AG04450 (cell line): ENCODE data around the gene MZT1. TPM values are rescaled to one million over a fixed set of nuclear protein-coding genes. Genes with fewer than 3 reads are reported as not detected.
"Not testable (repeated sequence)": the region's sequence is repeated elsewhere in the genome, so short reads cannot be mapped to it uniquely, and the experiment has no call there.

ENCODE experiments used
- CTCF ChIA-PET: fragments of 300-600, 350-600 bp; formaldehyde crosslinking; extraction: SDS; loops from one replicate; lab custom pipeline; 2022; ENCODE audit warnings: antibody characterized with exemption, inconsistent platforms; lab: Charles Lee
- POLR2A ChIA-PET: fragments of 350-600 bp; formaldehyde crosslinking; extraction: SDS; loops from one replicate; lab custom pipeline; 2021; ENCODE audit warnings: antibody characterized with exemption, inconsistent platforms; lab: Yijun Ruan, JAX
- DNase-seq: peaks from one replicate; pipeline ENCODE4 v3.0.0-alpha.2; 2011; ENCODE audit warnings: low read depth, low spot score
- H3K27ac ChIP-seq: one replicate; pipeline ENCODE4 v1.5.1; 2012; ENCODE audit warnings: low read depth, low read length, control low read depth
- H3K27me3 ChIP-seq: one replicate; pipeline ENCODE4 v1.6.0; 2012; ENCODE audit warnings: low read length; ENCODE audit not compliant: control insufficient read depth, insufficient read depth
- H3K4me3 ChIP-seq: 2 replicates; pipeline ENCODE4 v1.5.1; 2011; ENCODE audit warnings: mild to moderate bottlenecking, low read depth, low read length, control low read depth
- H3K9me3 ChIP-seq: 2 replicates; pipeline ENCODE4 v1.5.1; 2012; ENCODE audit warnings: low read length; ENCODE audit not compliant: control insufficient read depth, insufficient read depth
- polyA plus RNA-seq: library from polyadenylated mRNA; depleted of rRNA; stranded (reverse); fragments of >200 nt; gene quantifications from 2 replicates; pipeline ENCODE4 v1.2.3, GENCODE V29; 2011
- TF ChIP-seq, protein P1 (sequence below): IDR thresholded peaks from 2 replicates; pipeline ENCODE4 v1.5.1; 2011; ENCODE audit warnings: low read depth, low read length, control low read depth, inconsistent platforms

The MZT1 gene
- polyA plus RNA-seq, 1 experiment, result 9.1 TPM

DNA sequence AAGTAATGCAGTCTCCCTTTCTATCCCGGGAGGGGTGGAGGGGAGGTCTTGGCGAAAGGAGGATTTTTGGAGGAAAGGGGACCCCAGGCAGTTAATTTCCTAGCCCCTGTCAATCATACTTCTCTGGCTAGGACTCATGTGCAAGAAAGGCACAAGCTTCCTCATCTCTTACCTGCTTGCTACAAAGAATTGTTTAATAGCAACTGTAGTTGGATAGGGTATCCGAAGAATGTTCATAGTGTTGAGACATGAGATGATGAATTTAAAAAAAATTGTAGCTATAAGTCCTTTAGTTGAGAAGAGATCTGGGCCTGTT lies 819 bp upstream of the MZT1 start:
- TF ChIP-seq, protein P1, sequence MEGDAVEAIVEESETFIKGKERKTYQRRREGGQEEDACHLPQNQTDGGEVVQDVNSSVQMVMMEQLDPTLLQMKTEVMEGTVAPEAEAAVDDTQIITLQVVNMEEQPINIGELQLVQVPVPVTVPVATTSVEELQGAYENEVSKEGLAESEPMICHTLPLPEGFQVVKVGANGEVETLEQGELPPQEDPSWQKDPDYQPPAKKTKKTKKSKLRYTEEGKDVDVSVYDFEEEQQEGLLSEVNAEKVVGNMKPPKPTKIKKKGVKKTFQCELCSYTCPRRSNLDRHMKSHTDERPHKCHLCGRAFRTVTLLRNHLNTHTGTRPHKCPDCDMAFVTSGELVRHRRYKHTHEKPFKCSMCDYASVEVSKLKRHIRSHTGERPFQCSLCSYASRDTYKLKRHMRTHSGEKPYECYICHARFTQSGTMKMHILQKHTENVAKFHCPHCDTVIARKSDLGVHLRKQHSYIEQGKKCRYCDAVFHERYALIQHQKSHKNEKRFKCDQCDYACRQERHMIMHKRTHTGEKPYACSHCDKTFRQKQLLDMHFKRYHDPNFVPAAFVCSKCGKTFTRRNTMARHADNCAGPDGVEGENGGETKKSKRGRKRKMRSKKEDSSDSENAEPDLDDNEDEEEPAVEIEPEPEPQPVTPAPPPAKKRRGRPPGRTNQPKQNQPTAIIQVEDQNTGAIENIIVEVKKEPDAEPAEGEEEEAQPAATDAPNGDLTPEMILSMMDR, result no peak
- peak overlapping the region; percentile 96 for H3K4me3 ChIP-seq
- no peak for DNase-seq
- no peak overlapping the region for H3K27ac ChIP-seq
- POLR2A ChIA-PET, result no interaction called here
- CTCF ChIA-PET, result no interaction called here
- H3K27me3 ChIP-seq, result no peaks in the 10 kb centered on the region
- no peaks in the 10 kb centered on the region for H3K9me3 ChIP-seq

DNA sequence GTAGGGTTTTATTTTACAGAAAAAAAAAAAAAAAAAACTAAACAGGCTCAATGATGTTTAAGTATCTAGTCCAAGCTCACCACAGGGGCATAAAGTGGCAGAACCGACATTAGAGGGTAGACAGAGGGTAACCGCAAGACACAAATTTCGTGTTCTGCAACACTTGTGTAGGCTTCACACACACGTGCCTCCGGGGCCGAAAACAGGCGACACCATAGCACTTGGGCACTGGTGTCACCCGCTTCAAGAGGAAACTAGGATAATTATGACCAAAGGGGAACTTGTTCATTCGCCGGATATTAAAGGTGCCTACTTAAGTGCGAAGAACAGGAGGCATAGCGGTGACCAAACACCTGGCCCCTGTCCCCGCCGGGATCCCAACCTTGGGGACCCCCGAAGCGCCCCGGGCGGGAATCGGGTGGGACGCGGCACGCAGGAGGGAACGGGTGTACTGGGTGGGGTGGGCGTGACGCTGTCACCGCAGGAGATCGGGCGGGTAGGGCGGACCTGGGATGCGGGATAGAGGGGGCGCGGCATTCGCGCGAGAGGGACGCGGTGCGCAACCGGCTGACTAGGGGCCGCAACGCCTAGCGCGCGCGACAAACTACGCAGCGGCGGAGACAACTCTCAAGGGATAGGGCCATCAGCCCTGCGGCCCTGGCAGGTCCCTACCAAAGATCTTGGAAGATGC lies 558 bp downstream of the MZT1 start:
- TF ChIP-seq, protein P1, result no peak
- Histone ChIP-seq H3K27ac (peak overlapping the region; percentile 67), H3K4me3 (peak overlapping the region; percentile 96), H3K9me3 (no peaks in the 10 kb centered on the region), H3K27me3 (no peaks in the 10 kb centered on the region)
- ChIA-PET CTCF (no interaction called here), POLR2A (no interaction called here)
- no peak for DNase-seq

DNA sequence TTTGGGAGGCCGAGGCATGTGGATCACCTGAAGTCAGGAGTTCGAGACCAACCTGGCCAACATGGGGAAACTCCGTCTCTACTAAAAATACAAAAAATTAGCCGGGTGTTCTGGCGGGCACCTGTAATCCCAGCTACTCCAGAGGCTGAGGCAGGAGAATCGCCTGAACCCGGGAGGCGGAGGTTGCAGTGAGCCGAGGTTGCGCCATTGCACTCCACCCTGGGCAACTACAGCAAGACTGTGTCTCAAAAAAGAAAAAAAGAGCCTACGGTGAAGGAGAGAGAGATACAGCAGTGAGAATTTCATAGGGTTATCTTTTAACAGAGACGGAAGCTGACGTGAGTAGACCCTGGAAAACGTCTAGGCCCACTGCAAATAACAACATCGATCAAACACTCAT lies 1.2 kb downstream of the MZT1 start:
- H3K27ac ChIP-seq, DNase-seq, H3K27me3 ChIP-seq, H3K9me3 ChIP-seq, CTCF ChIA-PET, POLR2A ChIA-PET: not testable (repeated sequence)
- H3K4me3 ChIP-seq, result peak overlapping the region; percentile 96; the same call in 1 of the 2 replicates

DNA sequence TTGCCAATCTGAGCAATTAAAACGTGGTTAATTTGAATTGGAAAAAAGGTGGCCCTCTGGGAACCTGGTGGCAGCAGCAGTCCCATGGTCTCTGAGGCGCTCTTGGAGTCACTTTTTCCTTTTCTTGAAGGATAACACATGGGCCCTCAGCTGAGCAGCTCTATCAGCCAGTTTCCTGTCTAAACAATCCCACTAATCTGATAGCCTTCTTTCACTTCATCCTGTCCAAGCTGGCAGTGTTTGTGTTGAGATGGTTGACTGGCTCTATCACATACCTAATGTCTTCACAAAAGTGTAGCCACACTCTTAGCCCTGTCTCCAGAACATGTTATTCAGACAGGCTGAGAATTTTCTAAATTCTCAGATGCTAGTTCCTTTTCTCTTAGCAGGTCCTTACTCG lies 10.7 kb downstream of the MZT1 start:
- no peak for DNase-seq
- CTCF ChIA-PET, result no interaction called here
- H3K4me3 ChIP-seq, result no peak overlapping the region
- no peak overlapping the region for H3K27ac ChIP-seq
- POLR2A ChIA-PET, result no interaction called here
- H3K9me3 ChIP-seq, result peaks cover 2% of the 10 kb centered on the region; the same call in 1 of the 2 replicates
- no peaks in the 10 kb centered on the region for H3K27me3 ChIP-seq
- TF ChIP-seq, protein P1, result no peak

DNA sequence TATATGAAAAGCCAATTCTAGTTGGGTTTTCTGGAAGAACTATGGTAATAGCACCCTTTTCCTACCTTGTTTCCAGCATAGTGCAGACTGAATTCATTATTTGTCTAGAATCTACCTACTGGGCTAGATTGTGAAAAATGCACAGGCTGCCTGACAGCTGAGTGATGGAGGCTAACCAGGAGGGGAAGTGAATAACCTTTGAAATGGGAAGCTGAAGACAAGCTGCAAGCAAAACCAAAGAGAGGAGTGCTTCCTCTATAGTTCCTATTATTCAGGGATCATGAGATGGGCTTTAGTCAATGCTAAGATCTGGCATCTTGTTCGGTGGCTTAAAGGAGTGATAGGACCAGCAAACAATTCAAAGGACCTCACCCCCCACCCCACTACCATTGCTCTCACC lies 26.9 kb downstream of the MZT1 start:
- CTCF ChIA-PET, result no interaction called here
- no peak for DNase-seq
- Histone ChIP-seq H3K27ac (no peak overlapping the region), H3K9me3 (no peaks in the 10 kb centered on the region), H3K27me3 (no peaks in the 10 kb centered on the region), H3K4me3 (no peak overlapping the region)
- TF ChIP-seq, protein P1, result no peak
- POLR2A ChIA-PET, result no interaction called here

DNA sequence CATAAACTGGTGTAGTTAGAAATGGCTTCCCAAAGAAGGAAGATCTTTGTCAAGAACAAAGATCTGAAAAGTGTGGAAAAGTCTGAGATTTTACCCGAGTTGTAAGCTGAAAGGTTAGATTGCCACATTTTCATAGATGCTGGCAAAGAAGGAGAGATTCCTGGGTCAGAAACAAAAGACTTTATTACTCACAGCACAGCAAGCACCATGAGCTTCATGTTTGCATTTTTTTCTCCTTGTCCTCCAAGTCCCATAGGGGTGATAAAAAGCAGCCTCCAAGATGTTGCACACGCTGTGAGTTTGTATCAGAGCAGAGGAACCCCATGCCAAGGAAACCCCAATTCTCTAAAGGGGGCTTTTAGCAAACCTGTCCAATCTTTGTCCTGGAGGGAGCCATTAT lies 29.3 kb downstream of the MZT1 start:
- ChIA-PET POLR2A (no interaction called here), CTCF (interaction anchor here (4.0 kb wide), 1 partner anchor 55 kb away, joined by 69 read pairs; no protein-coding TSS in a partner anchor)
- TF ChIP-seq, protein P1, result no peak
- H3K4me3 ChIP-seq, result no peak overlapping the region
- H3K27ac ChIP-seq, result no peak overlapping the region
- DNase-seq, result no peak
- H3K9me3 ChIP-seq, result no peaks in the 10 kb centered on the region
- no peaks in the 10 kb centered on the region for H3K27me3 ChIP-seq
